ENCODE data around the gene CACNB1.

CACNB1 gene

DNA sequence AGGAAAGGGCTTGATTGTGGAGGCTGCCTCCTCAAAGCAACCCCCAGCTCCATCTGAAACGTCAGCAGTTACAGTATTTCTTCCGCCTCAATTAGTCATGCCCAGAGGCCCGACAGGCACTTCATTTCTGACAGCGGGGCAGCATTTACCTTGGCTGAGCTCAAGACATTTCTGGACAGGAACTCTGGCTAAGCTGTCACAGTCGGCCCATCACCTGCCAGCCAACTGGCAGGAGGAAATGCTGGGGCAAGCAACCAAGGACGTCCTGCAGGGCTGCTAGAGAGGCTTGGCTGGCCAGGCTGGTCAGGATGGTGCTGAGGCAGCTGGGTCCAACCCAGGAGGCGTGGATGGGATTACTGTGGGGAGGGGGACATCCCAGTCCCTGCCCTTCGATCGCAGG, 73.8 kb downstream of the CACNB1 start:
- no peak for DNase-seq (ENCODE audit: low read depth)
